ENCODE data around the gene TINAGL1. TPM values are rescaled to one million over a fixed set of nuclear protein-coding genes. Genes with fewer than 3 reads are reported as not detected.

The TINAGL1 gene
- total and polyA plus RNA-seq, 7 donors, result 28.5 to 59.6 (median 52.5) TPM

- peaks cover 0 to 7% of the 10 kb centered on the region in 2 donors for H3K36me3 ChIP-seq (ENCODE audit: insufficient read depth in 1 of 2, low read depth in 1 of 2)
- TF ChIP-seq CTCF (IDR thresholded peaks at IDR 0.05), result no peak
- ATAC-seq (no peak), DNase-seq (no peak)
- H3K4me3 ChIP-seq, result peak overlapping the region; percentile 51
- H3K9me3 ChIP-seq, result no peaks in the 10 kb centered on the region
- peak overlapping the region; percentile 53 for H3K27ac ChIP-seq
- H3K4me1 ChIP-seq, result peaks cover 20% of the 10 kb centered on the region
- 74 to 80% (median 76%) methylated on average over 15 of the region's 15 CpGs for WGBS, 3 donors
- peaks cover 0 to 3% (median 2%) of the 10 kb centered on the region in 3 donors for H3K27me3 ChIP-seq (ENCODE audit: insufficient read depth in 3 of 3, low read length in 2 of 3)
- intact Hi-C loops (cut with DNase I), result no loop called here
These were observed 4.7 kb downstream of the TINAGL1 start for GRCh38 chr1:31580891-31581603.

- Histone ChIP-seq H3K4me1 (peaks cover 20% of the 10 kb centered on the region), H3K4me3 (peak overlapping the region; percentile 51), H3K27me3 (ENCODE audit: insufficient read depth in 3 of 3, low read length in 2 of 3) (no peaks in the 10 kb centered on the region), H3K27ac (peak overlapping the region; percentile 53), H3K9me3 (no peaks in the 10 kb centered on the region), H3K36me3 (ENCODE audit: insufficient read depth in 1 of 2, low read depth in 1 of 2) (peaks cover 0 to 7% of the 10 kb centered on the region in 2 donors)
- 71 to 77% (median 75%) methylated on average over 12 of the region's 12 CpGs for WGBS, 3 donors
- TF ChIP-seq CTCF (IDR thresholded peaks at IDR 0.05), result no peak
- DNase-seq (no peak), ATAC-seq (no peak)
- intact Hi-C loops (cut with DNase I), result no loop called here
These were observed 5.8 kb downstream of the TINAGL1 start for GRCh38 chr1:31581821-31582810.

GRCh38 chr1:31583082-31583994 lies 7.0 kb downstream of the TINAGL1 start:
- no peaks in the 10 kb centered on the region for H3K9me3 ChIP-seq
- 51 to 67% (median 54%) methylated on average over 16 of the region's 16 CpGs for WGBS, 3 donors
- H3K27ac ChIP-seq, result peak overlapping the region; percentile 55
- peaks cover 30% of the 10 kb centered on the region for H3K4me1 ChIP-seq
- DNase-seq (no peak), ATAC-seq (peak in 1 of 4 donors; percentile 15)
- H3K27me3 ChIP-seq (ENCODE audit: insufficient read depth in 3 of 3, low read length in 2 of 3), result peaks cover 0 to 2% (median 2%) of the 10 kb centered on the region in 3 donors
- peaks cover 0 to 7% of the 10 kb centered on the region in 2 donors for H3K36me3 ChIP-seq (ENCODE audit: insufficient read depth in 1 of 2, low read depth in 1 of 2)
- intact Hi-C loops (cut with DNase I), result no loop called here
- TF ChIP-seq CTCF (IDR thresholded peaks at IDR 0.05), result no peak
- peak overlapping the region; percentile 18 for H3K4me3 ChIP-seq

Measured in psoas muscle (tissue), 8 donors.